PC-3 (cell line): ENCODE measurements around the gene CFAP157. TPM values are rescaled to one million over a fixed set of nuclear protein-coding genes. Genes with fewer than 3 reads are reported as not detected.

ENCODE experiments used
- ATAC-seq: fragments of 200-7000 bp; cut with Tn5 transposase; 2 replicates; pipeline ENCODE4 v1.9.1; 2020; ENCODE audit warnings: mild to moderate bottlenecking, moderate library complexity
- BruUV-seq: library from RNA; stranded (reverse); fragments of 400-500 nt; replicated peaks from 2 replicates; lab custom pipeline; 2021; lab: Mats Ljungman, UMichigan
- CTCF ChIA-PET: fragments of 300-600 bp; sonication (Branson Sonifier 250); formaldehyde crosslinking; loops from one replicate; lab custom pipeline; 2022; ENCODE audit warnings: antibody characterized with exemption; lab: Charles Lee
- POLR2A ChIA-PET: fragments of 300-600 bp; sonication (Branson Sonifier 250); formaldehyde crosslinking; loops from one replicate; lab custom pipeline; 2022; ENCODE audit warnings: antibody characterized with exemption; ENCODE audit not compliant: unreplicated experiment; lab: Charles Lee
- DNase-seq: peaks from one replicate; pipeline ENCODE4 v3.0.0-alpha.2; 2015
- H2AFZ ChIP-seq: fragments of 300-600 bp; sonication (generic); 2 replicates; pipeline ENCODE4 v1.6.0; 2016; ENCODE audit warnings: antibody characterized with exemption, low read length
- H3F3A ChIP-seq: fragments of 300-600 bp; sonication (generic); one replicate; pipeline ENCODE4 v1.6.0; 2017; ENCODE audit warnings: antibody characterized with exemption, low read length, control low read depth, mild to moderate bottlenecking; ENCODE audit not compliant: unreplicated experiment
- H3K27ac ChIP-seq: fragments of 300-600 bp; sonication (generic); 2 replicates; pipeline ENCODE4 v1.5.1; 2016; ENCODE audit warnings: mild to moderate bottlenecking, low read length
- H3K27me3 ChIP-seq: fragments of 300-600 bp; sonication (generic); 2 replicates; pipeline ENCODE4 v1.6.1; 2016; ENCODE audit warnings: low read length, mixed read lengths
- H3K36me3 ChIP-seq: fragments of 300-600 bp; sonication (generic); 2 replicates; pipeline ENCODE4 v1.6.1; 2016; ENCODE audit warnings: low read depth, mixed run types, low read length, mixed read lengths
- H3K4me1 ChIP-seq: fragments of 300-600 bp; sonication (generic); 2 replicates; pipeline ENCODE4 v1.5.1; 2016; ENCODE audit warnings: low read length; ENCODE audit not compliant: insufficient read depth
- H3K4me2 ChIP-seq: fragments of 300-600 bp; sonication (generic); 2 replicates; pipeline ENCODE4 v1.6.0; 2016; ENCODE audit warnings: low read length
- H3K4me3 ChIP-seq: fragments of 300-600 bp; sonication (generic); 2 replicates; pipeline ENCODE4 v1.5.1; 2016; ENCODE audit warnings: mild to moderate bottlenecking, low read length, mixed read lengths
- H3K79me2 ChIP-seq: fragments of 300-600 bp; sonication (generic); 2 replicates; pipeline ENCODE4 v1.6.1; 2017; ENCODE audit warnings: low read length, mixed read lengths
- H3K9ac ChIP-seq: fragments of 300-600 bp; sonication (generic); 2 replicates; pipeline ENCODE4 v1.6.0; 2016; ENCODE audit warnings: mild to moderate bottlenecking, low read length
- H3K9me2 ChIP-seq: fragments of 300-600 bp; sonication (generic); replicated peaks from 2 replicates; pipeline ENCODE4 v1.6.1; 2016; ENCODE audit warnings: mixed run types, low read length, mixed read lengths
- H3K9me3 ChIP-seq: fragments of 300-600 bp; sonication (generic); 2 replicates; pipeline ENCODE4 v1.6.1; 2016; ENCODE audit warnings: low read length, mixed read lengths
- H4K20me1 ChIP-seq: fragments of 300-600 bp; sonication (generic); 2 replicates; pipeline ENCODE4 v1.6.1; 2016; ENCODE audit warnings: low read length, mixed read lengths
- CTCF ChIP-seq: fragments of 300-600 bp; sonication (generic); conservative IDR thresholded peaks from 2 replicates; pipeline ENCODE4 v1.5.1; 2017; ENCODE audit warnings: antibody characterized with exemption, low read depth, mild to moderate bottlenecking, low read length
- EZH2 ChIP-seq: fragments of 300-600 bp; sonication (generic); IDR thresholded peaks from one replicate; pipeline ENCODE4 v1.6.1; 2017; ENCODE audit warnings: antibody characterized with exemption, mild to moderate bottlenecking, low read length; ENCODE audit not compliant: unreplicated experiment
- EZH2phosphoT487 ChIP-seq: fragments of 300-600 bp; sonication (generic); IDR thresholded peaks from 2 replicates; pipeline ENCODE4 v1.6.1; 2018; ENCODE audit warnings: mild to moderate bottlenecking, antibody characterized with exemption, low read length, borderline replicate concordance
- intact Hi-C: fragments of 100-400 bp; cut with micrococcal nuclease; formaldehyde crosslinking; loops from 2 replicates; pipeline ENCODE4 v1.9.0; 2023
- total RNA-seq: library from RNA; depleted of rRNA; stranded (reverse); fragments of >200 nt; gene quantifications from 2 replicates; pipeline ENCODE4 v1.2.3, GENCODE V29; 2014

The CFAP157 gene
- total RNA-seq, 1 experiment from 2014 or later = not detected

GRCh38 chr9:127693697-127694096 lies 13.1 kb upstream of the CFAP157 start:
- DNase-seq (no peak), ATAC-seq (no peak)
- Histone ChIP-seq H3K36me3 (no peaks in the 10 kb centered on the region), H3K4me3 (no peak overlapping the region), H3K79me2 (no peaks in the 10 kb centered on the region), H4K20me1 (no peaks in the 10 kb centered on the region), H3K27ac (no peak overlapping the region), H3F3A (no peaks in the 10 kb centered on the region), H3K4me1 (no peaks in the 10 kb centered on the region; the same call in 1 of the 2 replicates), H2AFZ (no peak overlapping the region), H3K9me2 (no peaks in the 10 kb centered on the region), H3K9ac (no peak overlapping the region), H3K4me2 (no peak overlapping the region), H3K27me3 (no peaks in the 10 kb centered on the region), H3K9me3 (no peaks in the 10 kb centered on the region)
- ChIA-PET POLR2A (no interaction called here), CTCF (no interaction called here)
- TF ChIP-seq EZH2phosphoT487 (no peak), CTCF (no peak)
- no TSS peak for BruUV-seq
- intact Hi-C loops = no loop called here

- peak; percentile 66 for ATAC-seq
- no TSS peak for BruUV-seq
- H3K4me2 ChIP-seq = no peak overlapping the region
- no peak for DNase-seq
- H3K9ac ChIP-seq = no peak overlapping the region
- no peaks in the 10 kb centered on the region for H4K20me1 ChIP-seq
- CTCF ChIA-PET = no interaction called here
- no peak for TF ChIP-seq CTCF
- TF ChIP-seq EZH2phosphoT487 = no peak
- no peak for TF ChIP-seq EZH2
- H3K4me1 ChIP-seq = no peaks in the 10 kb centered on the region; the same call in 1 of the 2 replicates
- H2AFZ ChIP-seq = no peak overlapping the region
- no peaks in the 10 kb centered on the region for H3K79me2 ChIP-seq
- no peak overlapping the region for H3K4me3 ChIP-seq
- H3K9me3 ChIP-seq = no peaks in the 10 kb centered on the region
- no peaks in the 10 kb centered on the region for H3K36me3 ChIP-seq
- H3K27me3 ChIP-seq = no peaks in the 10 kb centered on the region
- no peaks in the 10 kb centered on the region for H3K9me2 ChIP-seq
- intact Hi-C loops = no loop called here
- POLR2A ChIA-PET = interaction anchor here (0.5 to 0.7 kb wide), 2 partner anchors 136 to 156 kb away, joined by 3 to 9 read pairs; no protein-coding TSS in a partner anchor
- H3F3A ChIP-seq = no peaks in the 10 kb centered on the region
- no peak overlapping the region for H3K27ac ChIP-seq
Observed at GRCh38 chr9:127694890-127695720, 11.7 kb upstream of the CFAP157 start.

- Histone ChIP-seq H4K20me1 (no peaks in the 10 kb centered on the region), H3K79me2 (no peaks in the 10 kb centered on the region), H3K27ac (no peak overlapping the region), H3K4me2 (no peak overlapping the region), H3K9me3 (no peaks in the 10 kb centered on the region), H3K4me1 (no peaks in the 10 kb centered on the region; the same call in 1 of the 2 replicates), H3K36me3 (no peaks in the 10 kb centered on the region), H3F3A (no peaks in the 10 kb centered on the region), H3K27me3 (no peaks in the 10 kb centered on the region), H3K4me3 (no peak overlapping the region), H3K9me2 (no peaks in the 10 kb centered on the region), H2AFZ (no peak overlapping the region), H3K9ac (no peak overlapping the region)
- intact Hi-C loops = no loop called here
- ChIA-PET CTCF (no interaction called here), POLR2A (no interaction called here)
- BruUV-seq = no TSS peak
- DNase-seq = no peak
- no peak for ATAC-seq
- no peak for TF ChIP-seq EZH2
- TF ChIP-seq EZH2phosphoT487 = no peak
- no peak for TF ChIP-seq CTCF
Observed at GRCh38 chr9:127697575-127697974, 9.2 kb upstream of the CFAP157 start.
